ENCODE measurements around the gene DSCAML1. TPM values are rescaled to one million over a fixed set of nuclear protein-coding genes. Genes with fewer than 3 reads are reported as not detected.

Gene DSCAML1
- total RNA-seq, 1 donor = not detected

DNA sequence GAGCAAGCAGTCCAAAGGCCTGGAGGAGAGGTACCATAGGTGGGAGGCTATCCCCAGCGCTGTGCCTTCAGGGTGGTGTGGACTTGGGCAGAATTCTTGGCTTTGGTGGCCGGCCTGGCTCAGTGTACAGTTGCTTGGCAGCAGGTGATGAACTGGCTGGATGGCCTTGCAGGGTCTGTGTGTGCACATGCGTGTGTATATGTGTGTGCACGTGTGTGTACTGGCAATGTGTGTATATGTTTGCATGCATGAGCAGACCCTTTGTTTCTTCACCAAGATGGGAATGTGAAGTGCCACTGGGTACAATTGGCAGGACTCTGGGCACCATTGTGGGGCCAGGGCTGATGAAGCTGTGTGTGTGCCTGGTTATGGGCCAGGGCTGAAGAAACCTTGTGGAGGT is 416.3 kb downstream of the DSCAML1 start:
- no peak overlapping the region for H3K4me3 ChIP-seq (ENCODE audit: low read depth, low read length)
- TF ChIP-seq, protein P1, sequence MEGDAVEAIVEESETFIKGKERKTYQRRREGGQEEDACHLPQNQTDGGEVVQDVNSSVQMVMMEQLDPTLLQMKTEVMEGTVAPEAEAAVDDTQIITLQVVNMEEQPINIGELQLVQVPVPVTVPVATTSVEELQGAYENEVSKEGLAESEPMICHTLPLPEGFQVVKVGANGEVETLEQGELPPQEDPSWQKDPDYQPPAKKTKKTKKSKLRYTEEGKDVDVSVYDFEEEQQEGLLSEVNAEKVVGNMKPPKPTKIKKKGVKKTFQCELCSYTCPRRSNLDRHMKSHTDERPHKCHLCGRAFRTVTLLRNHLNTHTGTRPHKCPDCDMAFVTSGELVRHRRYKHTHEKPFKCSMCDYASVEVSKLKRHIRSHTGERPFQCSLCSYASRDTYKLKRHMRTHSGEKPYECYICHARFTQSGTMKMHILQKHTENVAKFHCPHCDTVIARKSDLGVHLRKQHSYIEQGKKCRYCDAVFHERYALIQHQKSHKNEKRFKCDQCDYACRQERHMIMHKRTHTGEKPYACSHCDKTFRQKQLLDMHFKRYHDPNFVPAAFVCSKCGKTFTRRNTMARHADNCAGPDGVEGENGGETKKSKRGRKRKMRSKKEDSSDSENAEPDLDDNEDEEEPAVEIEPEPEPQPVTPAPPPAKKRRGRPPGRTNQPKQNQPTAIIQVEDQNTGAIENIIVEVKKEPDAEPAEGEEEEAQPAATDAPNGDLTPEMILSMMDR (IDR thresholded peaks at IDR 0.05; ENCODE audit: insufficient read depth, low read depth, low read length) = no peak
- DNase-seq (ENCODE audit: low read depth) = no peak

DNA sequence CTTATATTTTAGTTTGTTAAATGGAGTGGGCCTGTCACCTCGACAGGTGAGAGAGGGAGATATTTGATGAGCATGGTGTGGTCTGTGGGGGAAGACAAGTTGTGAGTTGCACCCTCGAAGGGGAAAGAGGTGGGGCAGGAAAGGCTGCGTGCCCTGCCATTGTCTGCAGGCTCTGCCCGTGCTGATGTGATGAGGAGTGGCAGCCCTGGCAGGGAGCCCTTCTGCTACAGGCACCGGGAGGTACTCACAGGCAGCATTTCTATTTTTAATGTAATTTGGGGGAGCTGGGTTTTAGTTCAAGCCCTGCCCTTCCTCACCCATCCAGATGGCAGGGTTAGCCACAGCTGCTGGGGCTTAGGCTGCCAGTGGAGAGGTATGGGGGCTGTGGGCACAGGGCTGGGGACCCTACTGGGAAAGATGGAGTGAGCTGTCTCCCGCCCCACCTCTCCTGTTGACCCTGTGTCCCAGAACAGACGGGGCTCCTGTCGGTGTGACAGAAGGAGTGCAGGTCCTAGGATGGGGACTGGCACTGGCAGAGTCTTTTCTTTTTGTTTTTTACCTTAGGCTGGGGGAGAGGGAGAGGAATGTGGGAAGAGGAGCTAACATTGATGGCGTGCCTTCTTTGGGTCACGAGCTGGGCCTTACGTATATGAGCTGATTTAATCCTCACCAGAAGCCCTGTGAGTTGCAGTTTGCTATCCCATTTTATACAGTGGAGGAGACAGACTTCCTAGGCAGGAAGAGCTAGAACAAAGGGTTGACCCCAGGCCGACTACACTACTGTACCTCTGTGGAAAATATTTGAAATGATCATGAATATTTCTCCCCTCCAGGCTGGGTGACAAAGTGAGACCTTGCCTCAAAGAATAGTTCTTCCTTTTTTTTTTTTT is 417.8 kb downstream of the DSCAML1 start:
- H3K4me3 ChIP-seq (ENCODE audit: low read depth, low read length) = no peak overlapping the region
- no peak for DNase-seq (ENCODE audit: low read depth)
- TF ChIP-seq, protein P1 (IDR thresholded peaks at IDR 0.05; ENCODE audit: insufficient read depth, low read depth, low read length) = no peak

Other genes starting within 250 kb of the DSCAML1 start
- gene FXYD2, start 27.5 kb upstream of the DSCAML1 start, total RNA-seq = not detected in 2 replicates
- not detected in 2 replicates for gene FXYD6, start 79.4 kb upstream of the DSCAML1 start, total RNA-seq
- gene TMPRSS13, start 132.2 kb upstream of the DSCAML1 start, total RNA-seq = not detected in 2 replicates
- gene IL10RA, start 189.2 kb upstream of the DSCAML1 start, total RNA-seq = not detected in 2 replicates